Right lobe of liver (tissue), 6 donors: ENCODE results near the gene SLC8A1. TPM values are rescaled to one million over a fixed set of nuclear protein-coding genes. Genes with fewer than 3 reads are reported as not detected.

Experiments used
- ATAC-seq, 4 donors: fragments of 200-7000 bp; cut with Tn5 transposase; one replicate each; pipeline ENCODE4 v1.9.1; 2020; ENCODE audit warnings: mild to moderate bottlenecking in 4 of 4, moderate library complexity in 4 of 4
- DNase-seq, 3 donors: peaks; one replicate each; pipeline ENCODE4 v3.0.0-alpha.2; 2020
- H3K27ac ChIP-seq, 3 donors: fragments of 200-600 bp; one replicate each; pipeline ENCODE4 v1.8.0; 2022
- H3K27me3 ChIP-seq, 2 donors: fragments of 200-600 bp; one replicate each; pipeline ENCODE4 v1.8.0; 2022
- H3K36me3 ChIP-seq, 4 donors: fragments of 200-600 bp; sonication (generic) in 1 of 4; one replicate each; pipeline versions ENCODE4 v1.5.1 to v1.8.0; 2017 to 2022; ENCODE audit warnings: control low read depth in 1 of 4
- H3K4me1 ChIP-seq, 4 donors: fragments of 200-600 bp; sonication (generic) in 1 of 4; one replicate each; pipeline versions ENCODE4 v1.5.1 to v1.8.0; 2017 to 2022; ENCODE audit warnings: control low read depth in 1 of 4
- H3K4me3 ChIP-seq, 3 donors: fragments of 200-600 bp; one replicate each; pipeline ENCODE4 v1.8.0; 2022
- H3K9me3 ChIP-seq, 4 donors: fragments of 200-600 bp; sonication (generic) in 1 of 4; one replicate each; pipeline versions ENCODE4 v1.5.1 to v1.8.0; 2017 to 2022; ENCODE audit warnings: control low read depth in 1 of 4
- POLR2A ChIP-seq: fragments of 450-650 bp; IDR thresholded peaks from one replicate; pipeline ENCODE4 v1.6.1; 2017; ENCODE audit warnings: antibody characterized with exemption, mild to moderate bottlenecking
- WGBS: methylation state at CpG from one replicate; pipeline ENCODE4 v1.1.6; 2018; ENCODE audit warnings: low coverage, low lambda C conversion rate; ENCODE audit not compliant: insufficient coverage; ENCODE audit errors: missing lambda C conversion rate; 5-methylcytosine and 5-hydroxymethylcytosine counted together
- intact Hi-C, 2 donors: fragments of 100-400 bp; cut with DNase I; formaldehyde crosslinking; loops; one replicate each; pipeline versions ENCODE4 v1.11.2 to v1.14.1; 2022
- total RNA-seq, 6 experiments: library from RNA; depleted of rRNA in 2 of 6; stranded (reverse); fragments of >200 nt in 2 of 6; fragmentation: NEBNext Ultra II Directional in 3 of 6; extraction: Animal tissue kit (Norgen Biotek cat#: 25700) in 3 of 6; gene quantifications; one replicate each; pipeline versions ENCODE4 v1.1.0 to v1.2.4, GENCODE V29; 2016 to 2023
- TF ChIP-seq, protein P1 (sequence below), 4 donors: fragments of 200-600 bp in 3 of 4; fragments of 450-650 bp in 1 of 4; IDR thresholded peaks; one replicate each; pipeline versions ENCODE4 v1.5.1 to v1.8.0; 2016 to 2022; ENCODE audit warnings: antibody characterized with exemption in 4 of 4, mild to moderate bottlenecking in 2 of 4
- donor health status: DM: no; HTN: yes; CAD: no.
- donor health status: DM: no; HTN: no; CAD: no.
- donor health status: DM: no; HTN: no; CAD: no.
- donor health status: DM: no; HTN: yes; CAD: no.
- donor health status: DM: no; HTN: yes; CAD: no.

The SLC8A1 gene
- total RNA-seq, 6 experiments from 2014 or later, result 3.3 to 12.1 (median 4.9) TPM

DNA sequence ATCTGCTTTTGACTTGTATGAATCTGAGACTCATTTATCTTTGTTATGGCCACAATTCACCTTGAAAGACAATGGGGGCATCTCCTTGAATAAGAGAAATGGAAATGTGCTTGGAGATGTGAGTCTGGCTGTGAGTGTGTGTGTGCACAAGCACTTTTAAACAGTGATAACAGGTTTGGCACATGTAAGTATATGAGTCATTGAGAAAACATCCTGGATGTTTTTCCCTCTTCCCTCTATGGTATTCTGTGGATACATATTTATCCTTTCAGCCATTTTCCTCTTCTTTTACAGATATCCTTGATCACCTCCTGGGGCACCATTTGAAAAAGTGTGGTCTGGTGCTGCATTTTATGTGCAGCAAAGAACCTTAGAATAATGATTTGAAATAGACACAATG, 355.5 kb downstream of the SLC8A1 start:
- TF ChIP-seq, protein P1, sequence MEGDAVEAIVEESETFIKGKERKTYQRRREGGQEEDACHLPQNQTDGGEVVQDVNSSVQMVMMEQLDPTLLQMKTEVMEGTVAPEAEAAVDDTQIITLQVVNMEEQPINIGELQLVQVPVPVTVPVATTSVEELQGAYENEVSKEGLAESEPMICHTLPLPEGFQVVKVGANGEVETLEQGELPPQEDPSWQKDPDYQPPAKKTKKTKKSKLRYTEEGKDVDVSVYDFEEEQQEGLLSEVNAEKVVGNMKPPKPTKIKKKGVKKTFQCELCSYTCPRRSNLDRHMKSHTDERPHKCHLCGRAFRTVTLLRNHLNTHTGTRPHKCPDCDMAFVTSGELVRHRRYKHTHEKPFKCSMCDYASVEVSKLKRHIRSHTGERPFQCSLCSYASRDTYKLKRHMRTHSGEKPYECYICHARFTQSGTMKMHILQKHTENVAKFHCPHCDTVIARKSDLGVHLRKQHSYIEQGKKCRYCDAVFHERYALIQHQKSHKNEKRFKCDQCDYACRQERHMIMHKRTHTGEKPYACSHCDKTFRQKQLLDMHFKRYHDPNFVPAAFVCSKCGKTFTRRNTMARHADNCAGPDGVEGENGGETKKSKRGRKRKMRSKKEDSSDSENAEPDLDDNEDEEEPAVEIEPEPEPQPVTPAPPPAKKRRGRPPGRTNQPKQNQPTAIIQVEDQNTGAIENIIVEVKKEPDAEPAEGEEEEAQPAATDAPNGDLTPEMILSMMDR (IDR thresholded peaks at IDR 0.05), result no peak
- TF ChIP-seq POLR2A, result no peak
- Histone ChIP-seq H3K9me3 (no peaks in the 10 kb centered on the region), H3K4me3 (no peak overlapping the region), H3K36me3 (no peaks in the 10 kb centered on the region), H3K27ac (no peak overlapping the region), H3K27me3 (no peaks in the 10 kb centered on the region), H3K4me1 (no peaks in the 10 kb centered on the region)
- DNase-seq (no peak), ATAC-seq (peak in 1 of 4 donors; percentile 25)
- intact Hi-C loops, result no loop called here

- Histone ChIP-seq H3K36me3 (no peaks in the 10 kb centered on the region), H3K4me1 (no peaks in the 10 kb centered on the region), H3K9me3 (no peaks in the 10 kb centered on the region), H3K27me3 (no peaks in the 10 kb centered on the region), H3K27ac (no peak overlapping the region), H3K4me3 (no peak overlapping the region)
- 44% methylated on average over 3 of the region's 3 CpGs for WGBS
- DNase-seq, result no peak
- no peak for ATAC-seq
- TF ChIP-seq POLR2A, result no peak
- TF ChIP-seq, protein P1 (IDR thresholded peaks at IDR 0.05), result no peak
- intact Hi-C loops, result no loop called here
Observed at GRCh38 chr2:40095000-40095399, 356.9 kb downstream of the SLC8A1 start.

- H3K9me3 ChIP-seq, result no peaks in the 10 kb centered on the region
- H3K36me3 ChIP-seq, result no peaks in the 10 kb centered on the region
- 50% methylated on average over 1 of the region's 1 CpG for WGBS
Observed at GRCh38 chr2:40094451-40094850, 357.4 kb downstream of the SLC8A1 start.

GRCh38 chr2:40093021-40093675, 358.7 kb downstream of the SLC8A1 start:
- H3K27ac ChIP-seq, result no peak overlapping the region
- TF ChIP-seq, protein P1 (IDR thresholded peaks at IDR 0.05), result no peak
- TF ChIP-seq POLR2A, result no peak
- no peaks in the 10 kb centered on the region for H3K4me1 ChIP-seq
- H3K9me3 ChIP-seq, result no peaks in the 10 kb centered on the region
- no peak overlapping the region for H3K4me3 ChIP-seq
- DNase-seq (no peak), ATAC-seq (no peak)
- WGBS, result 24% methylated on average over 6 of the region's 6 CpGs
- H3K27me3 ChIP-seq, result no peaks in the 10 kb centered on the region
- H3K36me3 ChIP-seq, result no peaks in the 10 kb centered on the region
- intact Hi-C loops, result no loop called here

More at GRCh38 chr2:40094451-40094850, 357.4 kb downstream of the SLC8A1 start:
- H3K4me3 ChIP-seq, result no peak overlapping the region
- DNase-seq, result no peak
- TF ChIP-seq POLR2A, result no peak
- TF ChIP-seq, protein P1 (IDR thresholded peaks at IDR 0.05), result no peak
- intact Hi-C loops, result no loop called here
- H3K27ac ChIP-seq, result no peak overlapping the region
- no peak for ATAC-seq
- no peaks in the 10 kb centered on the region for H3K27me3 ChIP-seq
- no peaks in the 10 kb centered on the region for H3K4me1 ChIP-seq

- H3K9me3 ChIP-seq, result no peaks in the 10 kb centered on the region
- H3K27ac ChIP-seq, result no peak overlapping the region
- WGBS, result 88% methylated on average over 3 of the region's 3 CpGs
- H3K36me3 ChIP-seq, result no peaks in the 10 kb centered on the region
- no peak for DNase-seq
- H3K4me3 ChIP-seq, result no peak overlapping the region
- H3K4me1 ChIP-seq, result no peaks in the 10 kb centered on the region
- no peaks in the 10 kb centered on the region for H3K27me3 ChIP-seq
- no peak for TF ChIP-seq POLR2A
- TF ChIP-seq, protein P1 (IDR thresholded peaks at IDR 0.05), result no peak
- no peak for ATAC-seq
- intact Hi-C loops, result no loop called here
Observed at GRCh38 chr2:40090044-40090443, 361.8 kb downstream of the SLC8A1 start.
